Activated T-cell treated with anti-CD3 and anti-CD28 coated beads for 4 hours (primary cell): Measurements from ENCODE around the gene DALRD3.
"Not testable (repeated sequence)": the region's sequence is repeated elsewhere in the genome, so short reads cannot be mapped to it uniquely, and the experiment has no call there.

Experiments used
- DNase-seq: peaks from one replicate; pipeline ENCODE4 v3.0.0-alpha.2; 2020

DALRD3 gene

GRCh38 chr3:49021813-49022687, 3.7 kb upstream of the DALRD3 start, which contains the start of gene NDUFAF3:
Gene NDUFAF3 (plus strand): TSS chr3:49022121. CDS start chr3:49022145, 24 bp downstream.
- DNase-seq, result peak; percentile 84

- DNase-seq, result peak; percentile 98
These were observed 2.9 kb upstream of the DALRD3 start for GRCh38 chr3:49021213-49021812.

DNA sequence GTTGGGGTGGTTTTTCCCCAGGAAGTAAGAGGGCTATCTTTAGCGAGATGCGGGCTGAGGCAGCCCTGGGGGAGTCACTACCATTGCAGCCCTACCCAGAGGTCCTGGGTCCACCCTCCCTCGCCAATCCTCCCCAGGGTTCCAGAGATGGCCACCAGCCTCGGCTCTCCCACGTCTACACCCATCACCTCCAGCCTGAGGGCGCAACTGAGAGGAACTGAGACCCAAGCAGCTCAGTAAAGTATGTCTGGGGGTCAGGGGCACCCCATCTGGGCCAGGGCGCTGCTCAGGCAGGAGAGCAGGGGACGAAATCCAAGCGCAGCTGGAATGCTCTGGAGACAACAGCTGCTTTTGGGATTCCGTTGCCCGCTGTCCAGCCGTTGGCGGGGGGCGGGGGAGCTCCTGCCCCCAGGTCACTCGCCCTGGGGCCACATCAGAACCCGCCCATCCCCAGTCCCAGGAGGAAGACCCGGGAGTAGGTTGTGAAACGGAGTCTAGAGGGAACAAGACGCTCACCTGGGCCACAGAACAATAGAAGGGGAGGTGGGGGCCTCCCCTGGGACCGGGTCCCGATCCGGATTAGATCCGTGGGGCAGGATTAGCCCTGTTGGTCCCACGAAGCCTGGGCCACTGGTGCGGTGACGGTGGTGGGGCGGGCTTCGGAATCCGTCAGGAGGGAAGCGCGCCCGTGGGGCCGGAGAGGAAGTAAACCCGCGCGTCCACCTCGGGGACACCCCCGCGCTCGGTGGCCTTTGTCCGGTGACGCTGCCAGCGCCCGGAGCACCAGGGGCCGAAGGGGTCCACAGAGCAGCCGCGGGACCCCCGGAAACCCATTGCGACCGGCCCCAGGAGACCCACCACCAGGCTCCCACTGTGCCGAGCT, 2.2 kb upstream of the DALRD3 start:
- no peak for DNase-seq

DNA sequence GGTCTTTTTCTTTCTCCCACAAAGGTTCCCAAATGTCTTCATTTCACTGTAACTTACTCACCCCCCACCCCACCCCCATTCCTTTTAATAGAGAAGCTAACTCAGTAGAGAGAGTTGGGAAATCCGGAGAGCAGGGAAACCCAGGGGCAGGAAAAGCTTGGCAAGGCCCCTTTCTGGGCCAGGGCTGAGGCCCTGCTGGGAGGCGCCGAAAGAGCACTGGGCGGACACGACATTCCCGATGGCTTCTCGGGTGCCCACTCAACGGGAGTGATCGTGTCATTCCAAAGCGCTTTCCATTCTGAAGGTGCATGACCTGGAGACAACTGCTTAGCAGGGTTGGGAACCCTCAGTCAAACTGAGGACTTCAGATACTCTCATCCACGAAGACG, 1.6 kb upstream of the DALRD3 start:
- no peak for DNase-seq

DNA sequence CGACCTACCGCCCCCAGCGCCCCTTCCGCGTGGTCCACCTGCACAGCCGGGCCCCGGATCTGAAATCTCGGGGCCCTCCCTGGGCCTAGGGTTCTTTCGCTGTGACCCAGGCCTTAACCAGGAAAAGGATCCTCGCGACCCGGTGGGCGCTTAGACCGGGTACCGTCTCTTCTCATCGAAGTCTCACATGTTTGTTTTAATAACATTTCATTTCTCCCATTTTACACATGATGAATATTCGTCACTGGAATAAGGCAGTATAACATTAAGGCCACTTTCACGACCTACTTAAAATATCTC, 277 bp upstream of the DALRD3 start:
- no peak for DNase-seq

- no peak for DNase-seq
These were observed 980 bp downstream of the DALRD3 start for GRCh38 chr3:49017229-49017970.

GRCh38 chr3:49016414-49017228, 1.8 kb downstream of the DALRD3 start:
- DNase-seq, result no peak

DNA sequence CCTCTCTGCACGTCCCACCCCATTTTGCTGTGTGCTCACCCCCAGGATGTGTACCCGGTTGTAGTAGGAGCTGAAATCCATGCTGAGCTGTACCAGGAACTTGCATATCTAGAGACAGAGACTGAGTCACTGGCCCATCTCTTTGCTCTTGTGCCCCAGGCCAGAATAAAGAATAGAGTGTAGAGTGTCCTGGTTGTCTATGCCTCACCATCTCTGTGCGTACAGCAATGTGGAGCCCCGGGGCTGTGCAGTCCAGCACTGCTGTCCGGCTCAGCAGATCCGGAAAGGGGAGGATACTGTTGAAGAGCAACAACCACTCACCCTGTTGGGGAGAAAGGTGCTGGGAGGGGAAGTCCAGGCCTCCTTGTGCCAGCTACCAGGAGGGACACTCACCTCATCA, 2.6 kb downstream of the DALRD3 start:
- no peak for DNase-seq

DNA sequence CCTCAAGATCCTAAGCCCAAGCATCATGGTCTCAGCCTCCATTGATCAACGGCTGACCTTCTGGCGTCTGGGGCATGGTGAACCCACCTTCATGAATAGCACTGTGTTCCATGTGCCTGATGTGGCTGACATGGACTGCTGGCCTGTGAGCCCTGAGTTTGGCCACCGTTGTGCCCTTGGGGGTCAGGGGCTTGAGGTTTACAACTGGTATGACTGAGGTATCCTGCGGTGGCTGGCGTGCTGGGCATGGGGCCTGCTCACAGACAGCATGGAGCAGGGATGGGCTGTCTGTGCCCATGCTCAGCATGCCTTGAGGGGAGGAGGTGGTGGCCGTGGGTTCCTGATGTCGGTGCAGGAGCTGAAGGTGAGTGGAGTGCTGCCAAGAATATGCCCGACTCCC, 3.3 kb downstream of the DALRD3 start:
- no peak for DNase-seq

DNA sequence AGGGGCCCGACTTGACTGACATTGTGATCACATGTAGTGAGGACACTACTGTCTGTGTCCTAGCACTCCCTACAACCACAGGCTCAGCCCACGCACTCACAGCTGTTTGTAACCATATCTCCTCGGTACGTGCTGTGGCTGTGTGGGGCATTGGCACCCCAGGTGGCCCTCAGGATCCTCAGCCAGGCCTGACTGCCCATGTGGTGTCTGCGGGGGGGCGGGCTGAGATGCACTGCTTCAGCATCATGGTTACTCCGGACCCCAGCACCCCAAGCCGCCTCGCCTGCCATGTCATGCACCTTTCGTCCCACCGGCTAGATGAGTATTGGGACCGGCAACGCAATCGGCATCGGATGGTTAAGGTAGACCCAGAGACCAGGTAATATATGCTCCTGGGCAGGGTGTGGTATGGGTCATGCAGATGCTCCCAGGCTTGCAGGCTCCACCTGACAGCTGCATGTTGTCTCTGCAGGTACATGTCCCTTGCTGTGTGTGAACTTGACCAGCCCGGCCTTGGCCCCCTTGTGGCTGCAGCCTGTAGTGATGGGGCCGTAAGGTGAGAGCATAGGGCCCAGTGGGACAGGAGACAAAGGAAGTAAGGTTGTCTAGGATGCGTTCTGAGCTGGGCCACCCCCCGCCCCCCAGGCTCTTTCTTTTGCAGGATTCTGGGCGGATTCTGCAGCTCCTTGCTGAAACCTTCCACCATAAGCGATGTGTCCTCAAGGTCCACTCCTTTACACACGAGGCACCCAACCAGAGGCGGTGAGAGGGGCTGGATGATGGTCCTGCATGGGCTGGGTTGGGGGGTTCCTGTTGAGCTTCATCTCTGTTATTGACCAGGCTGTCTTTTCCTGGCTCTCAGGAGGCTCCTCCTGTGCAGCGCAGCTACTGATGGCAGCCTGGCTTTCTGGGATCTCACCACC, 4.4 kb downstream of the DALRD3 start:
- DNase-seq, result no peak

DNA sequence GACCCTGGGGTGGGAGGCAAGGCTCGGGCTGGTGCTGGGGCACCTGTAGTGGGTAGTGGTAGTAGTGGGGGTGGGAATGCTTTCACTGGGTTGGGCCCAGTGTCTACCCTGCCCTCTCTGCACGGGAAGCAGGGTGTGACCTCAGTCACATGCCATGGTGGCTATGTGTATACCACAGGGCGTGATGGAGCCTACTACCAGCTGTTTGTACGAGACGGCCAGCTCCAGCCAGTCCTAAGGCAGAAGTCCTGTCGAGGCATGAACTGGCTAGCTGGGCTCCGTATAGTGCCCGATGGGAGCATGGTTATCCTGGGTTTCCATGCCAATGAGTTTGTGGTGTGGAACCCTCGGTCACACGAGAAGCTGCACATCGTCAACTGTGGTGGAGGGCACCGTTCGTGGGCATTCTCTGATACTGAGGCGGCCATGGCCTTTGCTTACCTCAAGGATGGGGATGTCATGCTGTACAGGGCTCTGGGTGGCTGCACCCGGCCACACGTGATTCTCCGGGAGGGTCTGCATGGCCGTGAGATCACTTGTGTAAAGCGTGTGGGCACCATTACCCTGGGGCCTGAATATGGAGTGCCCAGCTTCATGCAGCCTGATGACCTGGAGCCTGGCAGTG, 5.2 kb downstream of the DALRD3 start:
- DNase-seq, result no peak

- DNase-seq, result no peak
These were observed 5.9 kb downstream of the DALRD3 start for GRCh38 chr3:49012441-49013017.

DNA sequence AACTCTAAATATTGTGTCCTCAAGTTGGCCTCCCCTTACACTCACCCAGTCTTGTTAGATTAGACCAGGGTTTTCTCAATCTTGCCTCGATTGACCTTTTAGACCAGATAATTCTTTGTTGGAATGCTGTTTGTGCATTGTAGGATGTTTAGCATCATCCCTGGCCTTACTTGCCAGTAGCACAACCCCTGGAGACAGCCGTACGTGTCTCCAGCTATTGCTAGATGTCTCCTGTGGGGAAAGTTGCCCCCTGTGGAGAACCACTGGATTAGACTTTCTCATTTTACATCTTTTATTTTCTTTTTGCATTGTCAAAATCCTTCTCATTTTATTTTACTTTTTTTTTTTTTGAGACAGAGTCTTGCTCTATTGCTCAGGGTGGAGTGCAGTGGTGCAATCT, 9.0 kb downstream of the DALRD3 start:
- no peak for DNase-seq

- DNase-seq, result not testable (repeated sequence)
These were observed 9.8 kb downstream of the DALRD3 start for GRCh38 chr3:49008627-49009026.

DNA sequence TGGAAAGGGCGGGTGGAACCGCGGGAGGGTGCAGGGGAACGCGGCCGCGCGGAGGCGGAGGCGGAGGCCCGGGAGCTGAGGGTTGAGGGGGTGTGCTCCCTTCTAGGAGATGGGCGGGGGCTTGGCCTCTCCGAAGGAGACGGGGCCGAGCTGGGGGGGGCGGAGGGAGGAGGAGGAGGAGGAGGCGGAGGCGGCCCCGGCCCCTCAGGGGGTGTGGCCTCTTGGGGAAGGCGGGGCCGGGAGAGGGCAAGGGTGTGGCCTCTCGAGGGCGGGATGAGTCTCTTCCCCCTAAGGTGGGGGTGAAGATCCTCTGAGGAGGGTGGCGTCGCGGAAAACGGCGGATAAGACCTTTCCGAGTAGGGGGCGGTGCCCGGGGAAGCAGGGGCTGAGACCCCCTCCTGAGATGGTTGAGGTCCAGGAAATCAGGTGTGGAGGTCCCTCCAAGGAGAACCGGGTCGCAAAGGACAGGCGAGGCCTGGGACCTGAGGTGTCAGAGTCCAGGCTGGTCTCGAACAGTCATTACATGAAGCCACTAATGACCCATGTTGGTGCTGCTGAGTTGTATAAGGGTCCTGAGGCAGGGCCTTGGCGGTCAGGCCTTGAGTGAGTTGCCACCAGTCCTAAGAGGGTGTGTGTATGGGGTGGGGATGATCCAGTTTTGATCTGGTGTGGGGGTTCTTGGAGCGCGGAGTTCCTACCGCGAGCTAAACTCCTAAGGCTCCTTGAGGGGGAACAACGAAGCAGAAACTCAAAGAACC, 10.4 kb downstream of the DALRD3 start:
- peak; percentile 92 for DNase-seq

GRCh38 chr3:49007068-49007770, 11.2 kb downstream of the DALRD3 start, which contains the start of gene WDR6:
Gene WDR6 (plus strand): TSS chr3:49007391. CDS start chr3:49007432, 41 bp downstream.
- peak; percentile 94 for DNase-seq

- no peak for DNase-seq
These were observed 11.8 kb downstream of the DALRD3 start for GRCh38 chr3:49006408-49007067.

DNA sequence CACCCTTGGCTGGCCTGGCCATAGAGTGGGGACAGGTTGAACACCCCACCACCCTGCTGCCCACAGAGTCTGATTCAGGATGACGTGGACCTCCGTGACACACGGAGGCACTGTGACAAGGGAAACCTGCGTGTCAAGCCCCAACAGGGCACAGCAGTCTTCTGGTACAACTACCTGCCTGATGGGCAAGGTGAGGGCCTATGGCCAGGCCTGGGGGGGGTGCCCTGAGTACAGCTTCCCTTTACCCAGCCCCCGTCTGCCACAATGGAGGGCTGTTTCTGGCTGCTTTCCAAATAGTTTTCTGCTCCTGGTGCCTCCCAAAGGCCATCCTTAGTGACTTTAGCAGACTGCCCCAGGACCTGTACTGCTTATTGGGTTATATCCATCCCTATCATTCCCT, 12.4 kb downstream of the DALRD3 start:
- no peak for DNase-seq
